Astrocyte (in vitro differentiated cells and primary cell): ENCODE measurements around the gene DHRS12. TPM values are rescaled to one million over a fixed set of nuclear protein-coding genes. Genes with fewer than 3 reads are reported as not detected.

ENCODE experiments used
- DNase-seq: peaks from one replicate; pipeline ENCODE4 v3.0.0-alpha.2; 2010; ENCODE audit warnings: low read depth
- FAIRE-seq: peaks from 2 replicates; lab custom pipeline; 2011; peaks lifted over from hg19 to GRCh38; lab: Jason Lieb, UNC
- H2AFZ ChIP-seq: 2 replicates; pipeline ENCODE4 v1.6.0; 2012; ENCODE audit warnings: low read depth, low read length, inconsistent platforms
- H3K27ac ChIP-seq: 2 replicates; pipeline ENCODE4 v1.5.1; 2011; ENCODE audit warnings: low read depth, low read length, inconsistent platforms
- H3K27me3 ChIP-seq: 2 replicates; pipeline ENCODE4 v1.6.0; 2011; ENCODE audit warnings: low read length, inconsistent platforms; ENCODE audit not compliant: insufficient read depth
- H3K36me3 ChIP-seq: 2 replicates; pipeline ENCODE4 v1.5.1; 2011; ENCODE audit warnings: low read length, inconsistent platforms; ENCODE audit not compliant: insufficient read depth
- H3K4me1 ChIP-seq: 2 replicates; pipeline ENCODE4 v1.5.1; 2011; ENCODE audit warnings: low read length, inconsistent platforms; ENCODE audit not compliant: insufficient read depth
- H3K4me2 ChIP-seq: 2 replicates; pipeline ENCODE4 v1.6.0; 2012; ENCODE audit warnings: low read length, inconsistent platforms
- H3K4me3 ChIP-seq: 2 replicates; pipeline ENCODE4 v1.5.1; 2011; ENCODE audit warnings: low read depth, mild to moderate bottlenecking, low read length, inconsistent platforms; ENCODE audit not compliant: insufficient read depth
- H3K79me2 ChIP-seq: 2 replicates; pipeline ENCODE4 v1.6.0; 2012; ENCODE audit warnings: mild to moderate bottlenecking, low read length, inconsistent platforms; ENCODE audit not compliant: insufficient read depth
- H3K9ac ChIP-seq: 2 replicates; pipeline ENCODE4 v1.6.0; 2012; ENCODE audit warnings: mild to moderate bottlenecking, low read length, inconsistent platforms
- H3K9me3 ChIP-seq: 2 replicates; pipeline ENCODE4 v1.5.1; 2012; ENCODE audit warnings: low read depth, mild to moderate bottlenecking, low read length, inconsistent platforms; ENCODE audit not compliant: insufficient read depth
- H4K20me1 ChIP-seq: 2 replicates; pipeline ENCODE4 v1.6.0; 2012; ENCODE audit warnings: low read length, inconsistent platforms; ENCODE audit not compliant: insufficient read depth
- H3K27ac Mint-ChIP-seq: one replicate; pipeline ENCODE4 v1.8.0; 2021; ENCODE audit warnings: mild to moderate bottlenecking, mixed read lengths; ENCODE audit not compliant: unreplicated experiment
- H3K27me3 Mint-ChIP-seq: one replicate; pipeline ENCODE4 v1.8.0; 2021; ENCODE audit warnings: low read depth, mixed read lengths; ENCODE audit not compliant: unreplicated experiment
- H3K36me3 Mint-ChIP-seq: one replicate; pipeline ENCODE4 v1.8.0; 2021; ENCODE audit warnings: low read depth, mixed read lengths; ENCODE audit not compliant: unreplicated experiment
- H3K4me1 Mint-ChIP-seq: one replicate; pipeline ENCODE4 v1.8.0; 2021; ENCODE audit warnings: low read depth, mixed read lengths; ENCODE audit not compliant: unreplicated experiment
- H3K4me3 Mint-ChIP-seq: one replicate; pipeline ENCODE4 v1.8.0; 2021; ENCODE audit warnings: mild to moderate bottlenecking, moderate library complexity, mixed read lengths; ENCODE audit not compliant: unreplicated experiment
- H3K9me3 Mint-ChIP-seq: one replicate; pipeline ENCODE4 v1.8.0; 2021; ENCODE audit warnings: mild to moderate bottlenecking, mixed read lengths; ENCODE audit not compliant: unreplicated experiment
- EZH2 ChIP-seq: IDR thresholded peaks from 2 replicates; pipeline ENCODE4 v1.6.1; 2012; ENCODE audit warnings: mild to moderate bottlenecking, low read length, inconsistent platforms; ENCODE audit not compliant: insufficient read depth
- total RNA-seq: library from RNA; stranded (reverse); gene quantifications from 2 replicates; pipeline ENCODE4 v1.2.1, GENCODE V29; 2021
- TF ChIP-seq, protein P1 (sequence below): IDR thresholded peaks from 2 replicates; pipeline ENCODE4 v1.5.1; 2011; ENCODE audit warnings: low read depth, mild to moderate bottlenecking, inconsistent platforms, low read length, moderate library complexity; ENCODE audit not compliant: insufficient read depth

The DHRS12 gene
- total RNA-seq, 1 donor from 2014 or later, result 4.9 TPM

DNA sequence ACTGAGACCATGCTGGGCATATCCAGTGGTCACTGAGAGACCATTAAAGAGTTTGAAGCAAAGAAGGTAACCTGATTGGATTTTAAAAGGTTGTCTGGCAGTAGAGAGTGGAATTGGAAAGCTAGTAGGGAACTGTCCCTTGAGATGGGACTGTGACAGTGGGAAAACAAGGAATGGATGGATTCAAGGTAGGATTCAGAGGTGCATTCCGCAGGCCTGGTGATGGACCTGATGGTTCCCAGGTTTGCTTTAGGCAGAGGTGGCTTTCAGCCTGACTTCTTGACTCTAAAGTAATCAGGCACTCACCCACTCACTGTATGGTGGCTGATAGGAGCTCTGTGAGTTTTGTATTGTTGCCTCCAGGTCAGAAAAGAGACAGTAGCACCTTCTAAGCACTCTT, 73.0 kb downstream of the DHRS12 start:
- DNase-seq (no peak), FAIRE-seq (no peak)
- H3K36me3 Mint-ChIP-seq, result peaks cover 10% of the 10 kb centered on the region
- Histone ChIP-seq H3K27me3 (no peaks in the 10 kb centered on the region), H3K9me3 (no peaks in the 10 kb centered on the region), H3K4me1 (peaks cover 62% of the 10 kb centered on the region), H3K27ac (peak overlapping the region; percentile 98), H3K36me3 (peaks cover 7% of the 10 kb centered on the region), H3K4me3 (no peak overlapping the region), H4K20me1 (no peaks in the 10 kb centered on the region), H2AFZ (no peak overlapping the region), H3K4me2 (peak overlapping the region; percentile 81), H3K79me2 (peaks cover 2% of the 10 kb centered on the region), H3K9ac (peak overlapping the region; percentile 77)
- H3K4me3 Mint-ChIP-seq, result no peak overlapping the region
- H3K4me1 Mint-ChIP-seq, result peaks cover 33% of the 10 kb centered on the region
- H3K9me3 Mint-ChIP-seq, result no peaks in the 10 kb centered on the region
- TF ChIP-seq, protein P1, sequence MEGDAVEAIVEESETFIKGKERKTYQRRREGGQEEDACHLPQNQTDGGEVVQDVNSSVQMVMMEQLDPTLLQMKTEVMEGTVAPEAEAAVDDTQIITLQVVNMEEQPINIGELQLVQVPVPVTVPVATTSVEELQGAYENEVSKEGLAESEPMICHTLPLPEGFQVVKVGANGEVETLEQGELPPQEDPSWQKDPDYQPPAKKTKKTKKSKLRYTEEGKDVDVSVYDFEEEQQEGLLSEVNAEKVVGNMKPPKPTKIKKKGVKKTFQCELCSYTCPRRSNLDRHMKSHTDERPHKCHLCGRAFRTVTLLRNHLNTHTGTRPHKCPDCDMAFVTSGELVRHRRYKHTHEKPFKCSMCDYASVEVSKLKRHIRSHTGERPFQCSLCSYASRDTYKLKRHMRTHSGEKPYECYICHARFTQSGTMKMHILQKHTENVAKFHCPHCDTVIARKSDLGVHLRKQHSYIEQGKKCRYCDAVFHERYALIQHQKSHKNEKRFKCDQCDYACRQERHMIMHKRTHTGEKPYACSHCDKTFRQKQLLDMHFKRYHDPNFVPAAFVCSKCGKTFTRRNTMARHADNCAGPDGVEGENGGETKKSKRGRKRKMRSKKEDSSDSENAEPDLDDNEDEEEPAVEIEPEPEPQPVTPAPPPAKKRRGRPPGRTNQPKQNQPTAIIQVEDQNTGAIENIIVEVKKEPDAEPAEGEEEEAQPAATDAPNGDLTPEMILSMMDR, result no peak
- no peak for TF ChIP-seq EZH2
- no peak overlapping the region for H3K27ac Mint-ChIP-seq
- H3K27me3 Mint-ChIP-seq, result no peaks in the 10 kb centered on the region

DNA sequence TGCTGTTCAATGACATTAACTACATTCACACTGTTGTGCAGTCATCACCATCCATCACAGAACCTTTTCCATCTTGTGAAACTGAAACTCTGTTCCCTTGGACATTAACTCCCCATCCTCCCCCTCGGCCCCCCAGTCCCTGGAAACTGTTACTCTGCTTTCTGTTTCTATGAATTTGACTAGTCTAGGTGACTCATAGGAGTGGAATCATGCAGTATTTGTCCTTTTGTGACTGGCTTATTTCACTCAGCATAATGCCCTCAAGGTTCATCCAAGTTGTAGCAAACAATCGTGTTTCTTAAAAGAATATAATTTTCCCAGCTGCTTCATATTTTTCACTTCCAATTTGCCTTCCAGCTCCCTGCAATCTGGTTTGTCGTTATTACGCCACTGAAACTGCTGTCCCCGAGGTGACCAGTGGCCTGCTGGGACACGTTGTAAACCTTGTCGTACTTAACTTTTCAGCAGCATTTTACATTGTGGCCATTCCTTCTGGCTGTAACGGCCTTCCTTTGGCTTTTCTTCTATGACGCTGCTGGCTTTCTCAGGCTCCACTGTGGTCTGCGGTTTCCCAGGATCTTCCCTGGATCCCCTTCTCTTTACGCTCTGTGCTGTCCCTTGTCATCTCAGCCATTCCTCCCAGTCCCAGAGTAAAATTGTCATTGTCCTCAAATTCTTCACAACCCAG, 74.0 kb downstream of the DHRS12 start:
- peak overlapping the region; percentile 98 for H3K27ac ChIP-seq
- peak overlapping the region; percentile 77 for H3K9ac ChIP-seq
- Mint-ChIP-seq H3K9me3 (no peaks in the 10 kb centered on the region), H3K27ac (no peak overlapping the region), H3K27me3 (no peaks in the 10 kb centered on the region), H3K4me1 (peaks cover 24% of the 10 kb centered on the region), H3K4me3 (no peak overlapping the region), H3K36me3 (peaks cover 10% of the 10 kb centered on the region)
- FAIRE-seq (peak; percentile 83), DNase-seq (peak; percentile 84)
- peaks cover 2% of the 10 kb centered on the region for H3K79me2 ChIP-seq
- peaks cover 7% of the 10 kb centered on the region for H3K36me3 ChIP-seq
- no peaks in the 10 kb centered on the region for H3K27me3 ChIP-seq
- TF ChIP-seq, protein P1, result no peak
- no peak for TF ChIP-seq EZH2
- H3K9me3 ChIP-seq, result no peaks in the 10 kb centered on the region
- no peaks in the 10 kb centered on the region for H4K20me1 ChIP-seq
- H3K4me3 ChIP-seq, result peak overlapping the region; percentile 20
- H3K4me1 ChIP-seq, result peaks cover 58% of the 10 kb centered on the region
- peak overlapping the region; percentile 81 for H3K4me2 ChIP-seq
- H2AFZ ChIP-seq, result peak overlapping the region; percentile 48

DNA sequence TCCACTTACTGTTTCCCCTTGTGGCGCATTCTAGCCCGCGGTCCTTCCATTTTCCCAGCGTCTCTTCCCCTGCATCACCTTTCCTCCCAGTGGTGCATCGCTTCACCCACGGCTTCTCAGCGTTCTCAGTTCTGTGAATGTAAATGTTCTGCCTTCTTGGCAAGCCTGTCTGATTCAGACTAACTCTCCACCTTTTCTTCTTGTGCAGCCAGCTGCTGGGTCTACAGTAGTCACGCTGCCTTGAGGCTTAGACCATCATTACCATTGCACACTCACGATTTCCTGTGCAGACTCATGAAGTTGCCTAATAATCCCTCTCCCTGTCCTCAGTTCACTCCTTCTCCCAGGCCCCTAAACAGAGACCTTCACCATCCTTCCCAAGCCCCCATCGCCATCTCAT, 75.0 kb downstream of the DHRS12 start:
- no peak overlapping the region for H2AFZ ChIP-seq
- H3K4me1 Mint-ChIP-seq, result peaks cover 19% of the 10 kb centered on the region
- peaks cover 7% of the 10 kb centered on the region for H3K36me3 ChIP-seq
- peak overlapping the region; percentile 81 for H3K4me2 ChIP-seq
- H3K27ac Mint-ChIP-seq, result no peak overlapping the region
- FAIRE-seq (no peak), DNase-seq (peak; percentile 83)
- H3K4me3 Mint-ChIP-seq, result no peak overlapping the region
- peak overlapping the region; percentile 77 for H3K9ac ChIP-seq
- H3K9me3 ChIP-seq, result no peaks in the 10 kb centered on the region
- H3K27ac ChIP-seq, result peak overlapping the region; percentile 98
- peaks cover 50% of the 10 kb centered on the region for H3K4me1 ChIP-seq
- TF ChIP-seq, protein P1, result no peak
- TF ChIP-seq EZH2, result no peak
- H3K4me3 ChIP-seq, result no peak overlapping the region
- peaks cover 2% of the 10 kb centered on the region for H3K79me2 ChIP-seq
- peaks cover 10% of the 10 kb centered on the region for H3K36me3 Mint-ChIP-seq
- no peaks in the 10 kb centered on the region for H3K9me3 Mint-ChIP-seq
- no peaks in the 10 kb centered on the region for H4K20me1 ChIP-seq
- no peaks in the 10 kb centered on the region for H3K27me3 ChIP-seq
- H3K27me3 Mint-ChIP-seq, result no peaks in the 10 kb centered on the region
